ENCODE measurements around the gene SPTBN4. TPM values are rescaled to one million over a fixed set of nuclear protein-coding genes. Genes with fewer than 3 reads are reported as not detected.

Gene SPTBN4
- total and polyA plus RNA-seq, 2 donors (not counting 1 experiment from before 2014, with no cell fraction given) = 0.03 to 0.67 TPM

- H3K4me3 ChIP-seq (ENCODE audit: control extremely low read depth in 1 of 5, extremely low read depth in 1 of 5, insufficient read depth in 1 of 5, low read depth in 2 of 5, low read length in 4 of 5) = no peak overlapping the region
- Mint-ChIP-seq H3K4me3 (no peak overlapping the region), H3K27ac (no peak overlapping the region), H3K9me3 (ENCODE audit: insufficient read depth) (no peaks in the 10 kb centered on the region), H3K27me3 (peaks cover 27% of the 10 kb centered on the region), H3K4me1 (peaks cover 3% of the 10 kb centered on the region)
- CTCF ChIA-PET = interaction anchor here (1.5 kb wide), 1 partner anchor 220 kb away, joined by 3 read pairs; no protein-coding TSS in a partner anchor
- no peak overlapping the region for H3K27ac ChIP-seq (ENCODE audit: low read length in 2 of 2)
- 92% methylated on average over 3 of the region's 3 CpGs for WGBS (ENCODE audit: insufficient coverage)
- POLR2A ChIA-PET = no interaction called here
- H3K9me3 ChIP-seq (ENCODE audit: control extremely low read depth in 1 of 3, control insufficient read depth in 2 of 3, insufficient read depth in 1 of 3, low read length in 2 of 3) = peaks cover 0 to 6% (median 0%) of the 10 kb centered on the region in 3 donors
- H3K27me3 ChIP-seq (replicated peaks in 1 of 4; ENCODE audit: control extremely low read depth in 1 of 4, control insufficient read depth in 3 of 4, insufficient read depth in 4 of 4, low read length in 3 of 4) = peaks cover 0 to 7% (median 2%) of the 10 kb centered on the region in 4 experiments
- peaks cover 4 to 8% of the 10 kb centered on the region in 2 donors for H3K4me1 ChIP-seq (ENCODE audit: control insufficient read depth in 2 of 2, insufficient read depth in 2 of 2, low read length in 2 of 2)
- H2AFZ ChIP-seq (ENCODE audit: insufficient read depth, low read depth, low read length, poor library complexity, severe bottlenecking) = no peak overlapping the region
- no peak overlapping the region for H3K9ac ChIP-seq (ENCODE audit: low read length)
- H4K20me1 ChIP-seq (ENCODE audit: control insufficient read depth, insufficient read depth, low read length, poor library complexity, severe bottlenecking) = no peaks in the 10 kb centered on the region
- H3K4me2 ChIP-seq (replicated peaks; ENCODE audit: low read depth, low read length, poor library complexity, severe bottlenecking) = no peak overlapping the region
- TF ChIP-seq CTCF (IDR thresholded peaks at IDR 0.05) (no peak), EZH2 (IDR thresholded peaks at IDR 0.05; ENCODE audit: borderline replicate concordance, insufficient read depth, low read depth, low read length, poor library complexity, severe bottlenecking) (no peak)
- H3K36me3 ChIP-seq (replicated peaks in 1 of 2; ENCODE audit: control extremely low read depth in 1 of 2, control insufficient read depth in 1 of 2, extremely low read depth in 1 of 2, insufficient read depth in 2 of 2, low read length in 1 of 2) = no peaks in the 10 kb centered on the region
- no peaks in the 10 kb centered on the region for H3K79me2 ChIP-seq (ENCODE audit: control insufficient read depth, insufficient read depth, low read length)
- ATAC-seq (ENCODE audit: low read depth) (no peak), DNase-seq (no peak)
- intact Hi-C loops (cut with micrococcal nuclease) = loop anchor here (5.0 kb wide), 1 partner anchor 1073 kb away; no protein-coding TSS in a partner anchor
Observed at GRCh38 chr19:40524655-40525054, 57.9 kb downstream of the SPTBN4 start.

GRCh38 chr19:40525234-40526051, 58.6 kb downstream of the SPTBN4 start:
- Mint-ChIP-seq H3K4me1 (peaks cover 8% of the 10 kb centered on the region), H3K4me3 (no peak overlapping the region), H3K27me3 (peaks cover 24% of the 10 kb centered on the region), H3K27ac (no peak overlapping the region), H3K9me3 (ENCODE audit: insufficient read depth) (no peaks in the 10 kb centered on the region)
- ATAC-seq (ENCODE audit: low read depth) = no peak
- Histone ChIP-seq H3K9ac (ENCODE audit: low read length) (no peak overlapping the region), H3K79me2 (ENCODE audit: control insufficient read depth, insufficient read depth, low read length) (no peaks in the 10 kb centered on the region), H2AFZ (ENCODE audit: insufficient read depth, low read depth, low read length, poor library complexity, severe bottlenecking) (no peak overlapping the region), H3K36me3 (replicated peaks in 1 of 2; ENCODE audit: control extremely low read depth in 1 of 2, control insufficient read depth in 1 of 2, extremely low read depth in 1 of 2, insufficient read depth in 2 of 2, low read length in 1 of 2) (no peaks in the 10 kb centered on the region), H3K27ac (ENCODE audit: low read length in 2 of 2) (no peak overlapping the region), H3K4me1 (ENCODE audit: control insufficient read depth in 2 of 2, insufficient read depth in 2 of 2, low read length in 2 of 2) (peaks cover 9 to 14% of the 10 kb centered on the region in 2 donors), H3K9me3 (ENCODE audit: control extremely low read depth in 1 of 3, control insufficient read depth in 2 of 3, insufficient read depth in 1 of 3, low read length in 2 of 3) (peaks cover 0 to 8% (median 0%) of the 10 kb centered on the region in 3 donors), H4K20me1 (ENCODE audit: control insufficient read depth, insufficient read depth, low read length, poor library complexity, severe bottlenecking) (no peaks in the 10 kb centered on the region), H3K4me3 (ENCODE audit: control extremely low read depth in 1 of 5, extremely low read depth in 1 of 5, insufficient read depth in 1 of 5, low read depth in 2 of 5, low read length in 4 of 5) (no peak overlapping the region), H3K4me2 (replicated peaks; ENCODE audit: low read depth, low read length, poor library complexity, severe bottlenecking) (no peak overlapping the region), H3K27me3 (replicated peaks in 1 of 4; ENCODE audit: control extremely low read depth in 1 of 4, control insufficient read depth in 3 of 4, insufficient read depth in 4 of 4, low read length in 3 of 4) (peaks cover 0 to 8% (median 3%) of the 10 kb centered on the region in 4 experiments)
- POLR2A ChIA-PET = interaction anchor here (0.7 kb wide), 1 partner anchor 286 kb away, joined by 4 read pairs; no protein-coding TSS in a partner anchor
- CTCF ChIA-PET = interaction anchor here (0.9 to 1.1 kb wide), 2 partner anchors 15 to 79 kb away, joined by 3 read pairs; no protein-coding TSS in a partner anchor
- DNase-seq = no peak
- intact Hi-C loops (cut with micrococcal nuclease) = loop anchor here (5.0 kb wide), 1 partner anchor 1072 kb away; no protein-coding TSS in a partner anchor
- TF ChIP-seq CTCF (IDR thresholded peaks at IDR 0.05) (no peak), EZH2 (IDR thresholded peaks at IDR 0.05; ENCODE audit: borderline replicate concordance, insufficient read depth, low read depth, low read length, poor library complexity, severe bottlenecking) (no peak)
- WGBS (ENCODE audit: insufficient coverage) = 77% methylated on average over 10 of the region's 12 CpGs

All from B cell (primary cell).